H9 (cell line): ENCODE data around the gene CHSY1. TPM values are rescaled to one million over a fixed set of nuclear protein-coding genes. Genes with fewer than 3 reads are reported as not detected.

ENCODE experiments used
- DNase-seq: peaks from one replicate; pipeline ENCODE4 v3.0.0-alpha.2; 2017
- H2AFZ ChIP-seq: one replicate; pipeline ENCODE4 v1.6.1; 2013; ENCODE audit warnings: mild to moderate bottlenecking, low read length, control low read depth, moderate library complexity
- H2AK5ac ChIP-seq: 2 replicates; pipeline ENCODE4 v1.6.1; 2013; ENCODE audit warnings: low read length, control low read depth, mixed read lengths; ENCODE audit not compliant: insufficient read length
- H2BK120ac ChIP-seq: one replicate; pipeline ENCODE4 v1.6.1; 2013; ENCODE audit warnings: low read depth, mild to moderate bottlenecking, low read length, control low read depth, inconsistent platforms; ENCODE audit not compliant: poor library complexity, severe bottlenecking
- H2BK12ac ChIP-seq: 2 replicates; pipeline ENCODE4 v1.6.1; 2013; ENCODE audit warnings: low read length, control low read depth, mixed read lengths, low read depth; ENCODE audit not compliant: insufficient read length
- H2BK15ac ChIP-seq: 2 replicates; pipeline ENCODE4 v1.6.1; 2013; ENCODE audit warnings: low read depth, low read length, control low read depth
- H2BK20ac ChIP-seq: one replicate; pipeline ENCODE4 v1.6.1; 2013; ENCODE audit warnings: low read depth, mild to moderate bottlenecking, low read length, control low read depth, inconsistent platforms; ENCODE audit not compliant: poor library complexity, severe bottlenecking
- H2BK5ac ChIP-seq: 2 replicates; pipeline ENCODE4 v1.6.1; 2013; ENCODE audit warnings: low read length, control low read depth, mixed read lengths; ENCODE audit not compliant: insufficient read length
- H3K14ac ChIP-seq: 2 replicates; pipeline ENCODE4 v1.6.1; 2013; ENCODE audit warnings: low read length, control low read depth; ENCODE audit not compliant: insufficient read depth
- H3K18ac ChIP-seq: 2 replicates; pipeline ENCODE4 v1.6.1; 2013; ENCODE audit warnings: low read depth, mild to moderate bottlenecking, mixed read lengths, low read length, control low read depth; ENCODE audit not compliant: insufficient read length
- H3K23ac ChIP-seq: 2 replicates; pipeline ENCODE4 v1.6.1; 2013; ENCODE audit warnings: low read length, control low read depth, mixed read lengths, low read depth; ENCODE audit not compliant: insufficient read length
- H3K23me2 ChIP-seq: 2 replicates; pipeline ENCODE4 v1.6.1; 2013; ENCODE audit warnings: low read depth, mild to moderate bottlenecking, mixed read lengths, low read length, control low read depth; ENCODE audit not compliant: insufficient read length, poor library complexity, severe bottlenecking
- H3K27ac ChIP-seq: 2 replicates; pipeline ENCODE4 v1.5.1; 2013; ENCODE audit warnings: low read length, control low read depth, mixed read lengths, low read depth; ENCODE audit not compliant: insufficient read length
- H3K27me3 ChIP-seq: 2 replicates; pipeline ENCODE4 v1.6.1; 2013; ENCODE audit warnings: low read length, control low read depth, inconsistent platforms; ENCODE audit not compliant: insufficient read depth
- H3K4ac ChIP-seq: 2 replicates; pipeline ENCODE4 v1.6.1; 2013; ENCODE audit warnings: low read depth, mild to moderate bottlenecking, control low read depth, inconsistent platforms, low read length, moderate library complexity
- H3K4me1 ChIP-seq: 2 replicates; pipeline ENCODE4 v1.6.1; 2013; ENCODE audit warnings: low read length, control low read depth, inconsistent platforms; ENCODE audit not compliant: insufficient read depth
- H3K4me2 ChIP-seq: 2 replicates; pipeline ENCODE4 v1.6.1; 2013; ENCODE audit warnings: low read length, control low read depth, mixed read lengths; ENCODE audit not compliant: insufficient read length, insufficient read depth
- H3K56ac ChIP-seq: 2 replicates; pipeline ENCODE4 v1.6.1; 2013; ENCODE audit warnings: low read depth, mild to moderate bottlenecking, mixed read lengths, low read length, control low read depth; ENCODE audit not compliant: insufficient read length
- H3K79me1 ChIP-seq: 2 replicates; pipeline ENCODE4 v1.6.1; 2013; ENCODE audit warnings: low read depth, mild to moderate bottlenecking, moderate library complexity, low read length, control low read depth, inconsistent platforms; ENCODE audit not compliant: insufficient read depth, poor library complexity, severe bottlenecking
- H3K79me2 ChIP-seq: 2 replicates; pipeline ENCODE4 v1.6.1; 2013; ENCODE audit warnings: low read length, control low read depth, inconsistent platforms; ENCODE audit not compliant: insufficient read depth
- H3K9ac ChIP-seq: 2 replicates; pipeline ENCODE4 v1.6.1; 2013; ENCODE audit warnings: low read length, control low read depth, mixed read lengths; ENCODE audit not compliant: insufficient read length; ENCODE audit errors: extremely low read depth
- H3K9me3 ChIP-seq: one replicate; pipeline ENCODE4 v1.6.1; 2013; ENCODE audit warnings: low read depth, low read length, inconsistent platforms; ENCODE audit not compliant: control insufficient read depth
- H3T11ph ChIP-seq: one replicate; pipeline ENCODE4 v1.6.1; 2013; ENCODE audit warnings: mild to moderate bottlenecking, low read length, control low read depth, inconsistent platforms
- H4K20me1 ChIP-seq: one replicate; pipeline ENCODE4 v1.6.1; 2013; ENCODE audit not compliant: control insufficient read depth, insufficient read length, insufficient read depth
- H4K5ac ChIP-seq: 2 replicates; pipeline ENCODE4 v1.6.1; 2013; ENCODE audit warnings: low read depth, mild to moderate bottlenecking, mixed read lengths, low read length, control low read depth; ENCODE audit not compliant: insufficient read length
- H4K8ac ChIP-seq: replicated peaks from 2 replicates; pipeline ENCODE4 v1.6.1; 2013; ENCODE audit warnings: low read length, control low read depth, mixed read lengths, low read depth; ENCODE audit not compliant: insufficient read length
- H4K91ac ChIP-seq: 2 replicates; pipeline ENCODE4 v1.6.1; 2013; ENCODE audit warnings: low read depth, mild to moderate bottlenecking, moderate library complexity, mixed read lengths, low read length, control low read depth; ENCODE audit not compliant: insufficient read length
- H3K27ac Mint-ChIP-seq, 3 experiments: 2 replicates in 2 of 3; 3 replicates in 1 of 3; pipeline ENCODE4 v1.8.0; 2020 to 2021; ENCODE audit warnings: mixed read lengths in 3 of 3, mild to moderate bottlenecking in 1 of 3, moderate library complexity in 1 of 3
- H3K27me3 Mint-ChIP-seq: 2 replicates; pipeline ENCODE4 v1.8.0; 2021; ENCODE audit warnings: low read depth, mild to moderate bottlenecking, moderate library complexity, mixed read lengths
- H3K36me3 Mint-ChIP-seq, 3 experiments: 2 replicates in 2 of 3; 3 replicates in 1 of 3; pipeline ENCODE4 v1.8.0; 2020 to 2021; ENCODE audit warnings: low read depth in 3 of 3, mixed read lengths in 3 of 3; ENCODE audit not compliant: insufficient read depth in 1 of 3
- H3K4me1 Mint-ChIP-seq, 2 experiments: 2 replicates each; pipeline ENCODE4 v1.8.0; 2020; ENCODE audit warnings: mixed read lengths in 2 of 2
- H3K4me3 Mint-ChIP-seq, 2 experiments: 2 replicates in 1 of 2; 3 replicates in 1 of 2; pipeline ENCODE4 v1.8.0; 2020 to 2021; ENCODE audit warnings: mild to moderate bottlenecking in 2 of 2, mixed read lengths in 2 of 2, moderate library complexity in 1 of 2
- H3K9me3 Mint-ChIP-seq, 2 experiments: 2 replicates in 1 of 2; 3 replicates in 1 of 2; pipeline ENCODE4 v1.8.0; 2020; ENCODE audit warnings: mild to moderate bottlenecking in 2 of 2, mixed read lengths in 2 of 2, moderate library complexity in 1 of 2
- CTCF ChIP-seq: fragments of 200-600 bp; sonication (generic); conservative IDR thresholded peaks from 3 replicates; pipeline ENCODE4 v1.8.0; 2021; ENCODE audit warnings: antibody characterized with exemption, mild to moderate bottlenecking
- WGBS: extraction: QIAGEN DNeasy Blood & Tissue Kit; methylation state at CpG from one replicate; pipeline ENCODE4 v1.1.7; 2013; ENCODE audit warnings: missing lambda C conversion rate, low lambda C conversion rate, mixed read lengths; ENCODE audit not compliant: insufficient read length; ENCODE audit errors: extremely low coverage; 5-methylcytosine and 5-hydroxymethylcytosine counted together
- total RNA-seq: library from RNA; stranded (reverse); gene quantifications from 2 replicates; pipeline ENCODE4 v1.2.1, GENCODE V29; 2021

The CHSY1 gene
- total RNA-seq, 1 experiment from 2014 or later, result 68.3 TPM

DNA sequence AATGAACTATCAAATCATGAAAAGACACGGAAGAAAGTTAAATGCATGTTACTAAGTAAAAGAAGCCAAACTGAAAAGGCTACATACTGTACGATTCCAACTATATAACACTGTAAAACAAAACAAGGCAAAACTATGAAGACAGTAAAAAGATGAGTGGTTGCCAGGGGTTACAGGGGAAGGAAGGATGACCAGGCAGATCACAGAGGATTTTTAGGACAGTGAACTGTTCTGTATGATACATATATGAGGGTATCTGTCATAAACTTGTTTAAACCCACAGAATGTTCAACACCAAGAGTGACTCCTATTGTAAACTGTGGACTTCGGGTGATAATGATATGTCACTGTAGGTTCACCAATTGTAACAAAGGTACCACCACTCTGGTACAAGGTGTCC is 60.6 kb downstream of the CHSY1 start:
- Histone ChIP-seq H3K79me2 (peaks cover 43% of the 10 kb centered on the region; the same call in 1 of the 2 replicates), H2AFZ (no peak overlapping the region), H4K5ac (no peak overlapping the region), H3K79me1 (peaks cover 12% of the 10 kb centered on the region), H3K23ac (no peak overlapping the region), H3K14ac (no peak overlapping the region), H3K27me3 (no peaks in the 10 kb centered on the region), H2BK12ac (no peak overlapping the region), H3K4me2 (no peak overlapping the region), H2AK5ac (no peak overlapping the region), H3K27ac (no peak overlapping the region), H3K4ac (no peak overlapping the region), H2BK15ac (no peak overlapping the region), H3K56ac (no peak overlapping the region), H4K20me1 (no peaks in the 10 kb centered on the region), H3K4me1 (peaks cover 12% of the 10 kb centered on the region; the same call in 1 of the 2 replicates), H3T11ph (no peak overlapping the region), H2BK120ac (no peak overlapping the region), H3K23me2 (no peaks in the 10 kb centered on the region), H2BK20ac (no peak overlapping the region), H4K91ac (no peak overlapping the region), H4K8ac (no peak overlapping the region), H3K9me3 (no peaks in the 10 kb centered on the region), H3K18ac (no peak overlapping the region), H3K9ac (no peak overlapping the region), H2BK5ac (no peak overlapping the region)
- no peaks in the 10 kb centered on the region for H3K27me3 Mint-ChIP-seq
- H3K27ac Mint-ChIP-seq, result no peak overlapping the region
- DNase-seq, result no peak
- no peak for TF ChIP-seq CTCF
- no peaks in the 10 kb centered on the region for H3K9me3 Mint-ChIP-seq
- WGBS, result no CpG with 5 or more reads among the region's 3 CpGs
- H3K4me3 Mint-ChIP-seq, result no peak overlapping the region
- H3K36me3 Mint-ChIP-seq, result peaks cover 0 to 4% (median 0%) of the 10 kb centered on the region in 3 experiments; a peak in 1 of 7 replicates
- peaks cover 52 to 59% of the 10 kb centered on the region in 2 experiments for H3K4me1 Mint-ChIP-seq
